AML-193 (cell line): ENCODE results near the gene ZDHHC22.

Experiments
- DNase-seq, 2 experiments: peaks; one replicate each; lab custom pipeline; 2025; lab: John Stamatoyannopoulos, UW

The ZDHHC22 gene

DNA sequence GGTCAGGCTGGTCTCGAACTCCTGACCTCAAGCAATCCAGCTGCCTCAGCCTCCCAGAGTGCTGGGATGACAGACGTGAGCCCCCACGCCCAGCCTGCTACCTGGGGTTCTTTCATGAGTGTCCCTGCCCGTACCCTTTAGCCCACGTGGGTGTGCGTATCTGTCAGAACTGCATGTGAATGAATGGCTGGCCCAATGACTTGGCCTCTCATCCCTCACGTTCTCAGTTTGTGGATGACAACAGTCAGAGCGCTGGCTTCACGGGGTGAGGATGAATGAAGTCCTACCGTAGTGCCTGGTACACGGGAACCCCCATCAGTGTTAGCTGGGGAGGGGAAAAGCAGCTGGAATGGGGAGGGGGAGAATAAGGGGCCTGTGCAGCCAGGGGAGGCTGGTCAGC is 16.1 kb upstream of the ZDHHC22 start:
- DNase-seq, result no peak

DNA sequence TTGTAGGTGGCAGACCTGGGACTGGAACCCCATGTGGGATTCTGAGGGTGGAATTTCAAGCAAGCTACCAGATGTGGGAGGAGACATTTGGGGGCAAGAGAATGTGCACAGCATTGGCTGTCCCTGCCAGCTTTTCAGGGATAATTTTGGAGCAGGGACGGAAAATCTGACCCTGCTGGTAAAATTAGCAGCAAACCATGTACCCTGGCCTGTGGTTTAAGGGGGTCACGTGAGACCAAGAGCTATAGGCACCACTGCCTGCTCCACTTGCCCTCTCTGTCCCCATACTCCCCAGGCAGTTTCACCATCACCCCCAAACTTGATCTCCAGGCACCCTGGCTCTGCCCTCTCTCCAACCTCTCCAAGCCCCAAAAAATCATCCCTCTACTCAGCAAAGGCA is 13.5 kb upstream of the ZDHHC22 start:
- no peak for DNase-seq

DNA sequence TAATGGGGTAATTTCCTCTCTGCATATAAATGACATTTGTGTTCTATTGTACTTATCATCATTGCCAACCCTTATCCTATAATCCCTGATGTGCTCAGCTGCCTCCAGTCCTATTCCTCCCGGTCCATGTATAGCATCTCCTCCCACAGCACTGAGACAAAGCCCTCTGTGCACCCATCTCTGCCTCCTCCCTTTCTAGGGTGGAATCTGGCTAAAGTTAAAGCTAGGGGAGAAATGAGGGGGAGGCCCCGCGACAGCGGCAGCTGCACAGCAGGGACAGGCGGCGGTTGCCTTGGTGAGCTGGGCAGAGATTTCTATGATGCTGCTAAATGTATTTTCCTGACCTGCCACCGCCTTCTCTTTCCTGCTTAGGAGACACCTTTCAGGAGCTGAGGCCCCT is 12.8 kb upstream of the ZDHHC22 start:
- no peak for DNase-seq

DNA sequence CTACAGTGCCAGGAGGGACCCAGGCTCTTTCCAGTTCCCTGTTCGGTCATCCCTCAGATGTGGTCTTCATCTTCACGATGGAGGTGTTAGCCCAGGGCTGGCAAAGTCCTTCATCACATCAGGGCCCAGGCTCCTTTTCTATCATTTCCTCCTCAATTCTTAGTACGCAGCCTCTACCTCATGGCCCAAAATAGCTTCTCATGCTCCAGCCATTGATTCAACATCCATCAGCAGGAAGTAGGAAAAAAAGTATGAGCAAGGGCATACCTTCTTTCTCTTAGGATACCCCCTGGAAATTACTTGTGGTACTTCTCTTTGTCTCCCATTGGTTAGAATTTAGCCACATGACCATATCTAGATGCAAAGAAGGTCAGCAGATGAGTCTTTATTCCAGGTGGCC is 12.2 kb upstream of the ZDHHC22 start:
- DNase-seq, result no peak

DNA sequence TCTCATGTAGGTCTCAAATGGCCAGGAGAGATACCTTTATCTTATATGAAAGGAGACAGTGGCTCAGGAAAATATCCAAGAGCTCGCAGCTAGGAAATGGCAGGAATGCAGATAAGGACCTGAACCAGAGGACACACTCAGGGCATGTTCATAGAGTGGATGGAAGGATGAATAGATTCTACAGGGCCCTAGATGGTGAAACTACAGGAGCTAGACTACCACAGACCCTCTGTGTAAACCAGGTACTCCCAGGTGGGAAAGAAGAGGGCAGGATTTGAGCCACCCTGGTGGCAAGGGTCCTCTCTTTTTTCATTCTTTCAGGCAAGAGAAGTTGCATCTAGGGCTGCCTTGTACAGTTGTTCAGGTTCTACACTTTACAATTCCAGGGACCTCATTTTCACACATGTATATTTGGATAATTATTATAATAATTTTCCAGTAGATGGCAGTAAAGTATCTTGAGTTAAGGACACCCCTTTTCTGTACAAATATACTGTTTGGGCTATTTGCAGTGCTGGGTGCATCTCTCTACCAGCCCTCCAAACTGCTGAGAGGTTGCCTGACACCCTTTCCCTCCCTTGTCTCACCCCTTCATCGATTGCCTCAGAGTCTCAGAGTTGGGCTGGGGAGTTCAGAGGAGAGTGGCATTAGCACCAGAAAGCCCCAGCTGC is 10.5 kb upstream of the ZDHHC22 start:
- DNase-seq, result peak; percentile 53 to 75

DNA sequence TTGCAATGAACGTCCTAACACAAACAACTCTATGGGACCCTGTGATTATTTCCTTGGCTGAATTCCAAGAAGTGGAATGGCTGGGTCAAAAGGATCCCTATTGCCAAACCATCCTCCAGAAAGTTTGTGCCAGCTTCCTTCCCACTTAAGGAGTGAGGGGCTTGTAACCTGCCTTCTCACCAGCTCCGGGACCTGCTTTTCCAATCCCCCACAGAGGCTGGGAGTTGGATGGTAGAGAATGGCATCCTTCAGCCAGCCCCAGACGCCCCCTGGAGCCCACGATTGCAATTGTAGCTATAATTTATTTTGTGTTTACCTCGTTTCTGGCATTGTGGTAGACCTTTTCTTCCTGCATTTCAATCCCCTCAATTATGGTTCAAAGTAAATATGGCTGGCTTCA is 9.7 kb upstream of the ZDHHC22 start:
- DNase-seq, result no peak

DNA sequence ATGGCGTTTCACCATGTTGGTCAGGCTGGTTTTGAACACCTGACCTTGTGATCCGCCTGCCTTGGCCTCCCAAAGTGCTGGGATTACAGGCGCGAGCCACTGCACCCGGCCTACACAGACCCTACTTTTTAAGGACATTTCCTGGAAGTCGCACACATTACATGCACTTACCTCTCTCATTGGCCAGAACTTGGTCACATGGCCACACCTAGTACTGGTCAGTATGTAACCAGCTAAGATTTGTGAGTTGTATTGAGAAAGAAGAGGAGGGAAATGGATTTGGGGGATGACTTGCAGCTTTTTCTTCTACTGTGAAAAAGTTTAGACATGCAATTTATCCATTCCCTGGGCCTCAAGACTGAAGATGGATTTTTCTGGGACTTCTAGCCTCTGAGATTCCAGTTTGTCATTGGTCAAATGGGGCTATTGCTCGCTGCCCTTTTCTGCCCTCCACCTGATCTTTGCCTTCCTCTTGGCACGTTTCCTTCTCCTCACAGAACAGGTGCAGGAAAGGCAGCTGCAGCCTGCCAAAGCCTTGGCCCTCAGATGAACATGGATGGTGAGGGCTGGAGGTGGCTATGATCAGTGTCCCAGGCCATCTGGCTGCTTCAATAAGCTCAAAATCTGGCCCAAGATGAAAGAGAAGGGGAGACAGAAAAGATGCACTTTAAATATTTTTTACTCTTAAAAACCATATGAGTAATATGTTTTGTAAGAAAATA is 7.1 kb upstream of the ZDHHC22 start:
- no peak for DNase-seq

DNA sequence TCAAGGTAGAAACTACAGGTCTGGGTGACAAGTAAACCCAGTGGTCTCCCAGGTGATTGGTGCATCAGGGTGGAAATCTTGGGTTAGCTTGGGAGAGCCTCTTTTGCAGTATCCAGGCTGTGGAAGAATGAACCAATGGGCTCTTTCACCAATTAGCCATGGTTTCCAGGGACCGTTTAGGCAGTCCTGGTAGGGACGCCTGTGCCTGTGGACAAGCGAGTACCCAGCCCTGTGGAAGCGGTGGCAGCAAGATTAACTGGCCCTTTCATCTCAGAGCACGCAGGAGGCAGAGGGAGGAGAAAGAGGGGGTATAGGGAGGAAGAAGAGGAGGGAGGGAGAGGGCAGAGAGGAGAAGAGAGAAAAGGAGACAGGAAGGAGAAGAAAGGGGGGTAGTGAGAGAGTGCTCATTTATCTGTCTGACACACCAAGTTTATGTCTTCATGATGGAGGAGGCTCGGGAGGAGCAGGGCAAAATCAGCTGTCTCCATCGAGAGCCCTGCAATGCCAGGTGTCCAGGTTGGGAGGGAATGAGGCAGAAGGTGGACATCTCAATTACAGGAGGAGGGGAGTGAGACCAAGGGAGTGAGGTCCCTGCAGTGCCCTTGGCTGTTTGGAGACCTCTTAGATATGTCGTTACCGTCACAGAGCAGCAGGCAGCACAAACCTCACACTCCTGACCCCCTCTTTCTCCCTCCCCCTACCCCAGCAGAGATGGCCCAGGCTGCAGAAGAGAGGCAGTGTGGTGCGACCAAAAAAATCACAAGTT is 4.6 kb upstream of the ZDHHC22 start:
- DNase-seq, result no peak

DNA sequence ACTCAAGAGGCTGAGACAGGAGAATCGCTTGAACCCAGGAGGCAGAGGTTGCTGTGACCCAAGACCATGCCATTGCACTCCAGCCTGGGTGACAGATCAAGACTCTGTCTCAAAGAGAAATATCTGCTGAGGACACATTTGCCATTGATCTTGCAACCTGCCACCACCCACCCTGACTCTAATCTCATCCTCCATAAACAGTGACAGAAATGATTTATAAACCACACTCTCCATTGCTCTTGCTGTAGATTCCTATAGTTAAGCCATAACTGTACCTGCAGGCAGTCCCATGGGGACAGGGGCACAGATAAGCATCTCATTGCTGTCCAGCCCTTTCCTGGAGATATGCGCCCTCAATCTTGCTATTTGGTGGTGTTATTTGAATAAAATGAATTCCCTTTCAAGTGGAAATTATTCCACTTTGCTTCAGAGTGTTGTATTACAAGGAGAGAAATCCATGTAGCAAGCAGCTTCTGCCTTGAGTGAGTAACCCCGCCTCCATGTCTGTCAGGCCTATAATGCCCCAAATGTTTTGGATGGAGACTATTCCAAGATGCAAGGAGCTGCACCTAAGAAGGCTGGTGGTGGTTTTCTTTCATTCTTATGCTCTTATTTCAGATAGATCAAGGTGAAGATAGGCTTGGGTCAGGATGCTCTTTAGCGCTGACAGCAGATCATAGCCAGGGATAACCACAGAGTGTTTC is 3.0 kb upstream of the ZDHHC22 start:
- no peak for DNase-seq

DNA sequence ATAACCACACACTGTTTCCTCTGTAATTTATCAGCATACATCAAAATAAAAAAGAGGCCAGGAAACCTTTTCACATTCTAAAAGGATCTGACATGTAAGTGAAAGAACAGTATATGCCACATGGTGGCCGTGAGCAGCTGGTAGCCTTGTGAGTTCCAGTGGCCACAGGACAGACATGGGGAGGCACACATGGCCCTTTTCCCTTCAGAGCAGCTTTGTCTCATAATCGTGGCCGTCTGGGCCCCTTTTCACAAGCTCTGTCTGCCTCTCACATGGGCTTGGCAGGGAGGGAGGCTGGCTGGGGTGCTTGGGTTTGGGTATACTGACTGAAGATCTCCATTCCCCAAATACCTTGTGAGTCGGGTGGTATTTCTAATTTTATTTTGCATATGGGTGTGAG is 1.5 kb upstream of the ZDHHC22 start:
- no peak for DNase-seq

DNA sequence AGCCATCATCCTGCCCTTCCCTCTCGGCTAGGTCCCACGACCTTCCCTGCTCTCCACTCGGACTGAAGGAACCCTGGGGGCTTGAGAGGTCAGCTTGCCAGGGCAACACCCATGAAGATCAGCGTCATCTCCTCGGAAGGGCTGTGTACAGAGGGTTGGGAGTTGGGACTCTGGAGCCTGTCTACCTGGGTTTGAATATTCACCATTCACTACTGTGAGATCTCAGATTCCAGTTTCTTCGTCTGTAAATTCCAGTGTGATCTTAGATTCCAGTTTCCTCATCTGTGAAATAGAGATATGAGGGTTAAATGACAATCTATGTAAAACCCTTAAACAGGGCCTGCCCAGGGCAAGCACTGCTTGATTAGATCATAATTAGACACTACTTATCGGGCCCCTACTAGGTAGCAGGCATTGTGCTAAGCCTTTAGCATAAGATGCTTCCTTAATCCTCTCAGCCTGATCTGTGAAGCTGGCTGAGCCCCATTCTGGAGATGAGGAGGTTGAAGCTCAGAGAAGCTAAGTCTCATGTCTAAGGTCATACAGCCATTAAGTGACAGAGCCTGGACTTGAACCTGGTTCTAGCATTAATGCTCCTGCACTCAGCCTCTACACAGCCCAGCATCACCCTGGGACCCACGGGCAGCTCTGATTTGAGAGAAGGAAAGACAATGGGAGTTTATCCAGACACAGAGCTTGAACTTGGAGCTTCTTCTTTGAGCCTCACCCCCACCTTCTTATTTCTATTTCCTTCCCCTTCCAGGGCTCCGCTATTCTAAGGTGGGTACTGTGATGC is 612 bp upstream of the ZDHHC22 start:
- DNase-seq, result no peak

DNA sequence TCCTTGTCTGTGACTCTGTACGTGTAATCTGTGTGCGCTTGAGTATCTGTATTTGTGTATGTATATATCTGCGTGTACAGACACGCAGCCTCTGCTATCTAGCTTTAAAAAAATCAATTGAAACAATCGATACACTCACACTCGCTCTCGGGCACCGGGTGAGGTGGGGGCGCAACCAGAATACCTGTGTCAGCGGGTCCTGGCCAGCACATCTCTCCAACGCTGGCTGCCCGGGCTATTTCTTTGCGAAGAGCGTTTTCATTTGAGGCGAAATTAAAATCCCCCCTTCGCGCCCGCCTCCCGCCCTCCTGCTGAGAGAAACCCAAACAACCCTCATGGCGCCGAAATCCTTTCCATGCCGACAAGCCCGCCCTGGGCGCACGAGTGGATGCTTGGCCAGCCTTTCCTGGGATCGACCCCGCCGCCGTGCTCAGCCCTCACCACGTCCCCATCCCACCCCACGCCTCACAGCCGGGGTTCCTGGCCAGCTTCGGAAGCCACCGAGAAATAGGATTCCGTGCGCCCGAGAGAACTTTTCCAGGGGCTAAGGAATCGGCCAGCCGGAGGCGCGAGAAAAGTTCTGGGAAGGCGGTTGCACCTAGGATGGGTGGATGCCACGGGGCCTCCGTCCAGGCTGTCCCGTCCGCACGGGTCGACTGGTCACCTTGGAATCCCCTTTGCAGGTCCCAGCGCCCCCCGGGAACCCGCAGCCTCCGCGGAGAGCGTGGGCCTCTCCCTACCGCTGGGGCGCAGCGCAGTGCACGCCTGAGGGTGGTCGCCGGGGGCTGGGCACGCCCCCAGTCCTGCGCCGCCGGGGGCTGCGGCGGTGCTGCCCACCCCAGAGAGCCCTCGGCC is 1.0 kb downstream of the ZDHHC22 start:
- no peak for DNase-seq

DNA sequence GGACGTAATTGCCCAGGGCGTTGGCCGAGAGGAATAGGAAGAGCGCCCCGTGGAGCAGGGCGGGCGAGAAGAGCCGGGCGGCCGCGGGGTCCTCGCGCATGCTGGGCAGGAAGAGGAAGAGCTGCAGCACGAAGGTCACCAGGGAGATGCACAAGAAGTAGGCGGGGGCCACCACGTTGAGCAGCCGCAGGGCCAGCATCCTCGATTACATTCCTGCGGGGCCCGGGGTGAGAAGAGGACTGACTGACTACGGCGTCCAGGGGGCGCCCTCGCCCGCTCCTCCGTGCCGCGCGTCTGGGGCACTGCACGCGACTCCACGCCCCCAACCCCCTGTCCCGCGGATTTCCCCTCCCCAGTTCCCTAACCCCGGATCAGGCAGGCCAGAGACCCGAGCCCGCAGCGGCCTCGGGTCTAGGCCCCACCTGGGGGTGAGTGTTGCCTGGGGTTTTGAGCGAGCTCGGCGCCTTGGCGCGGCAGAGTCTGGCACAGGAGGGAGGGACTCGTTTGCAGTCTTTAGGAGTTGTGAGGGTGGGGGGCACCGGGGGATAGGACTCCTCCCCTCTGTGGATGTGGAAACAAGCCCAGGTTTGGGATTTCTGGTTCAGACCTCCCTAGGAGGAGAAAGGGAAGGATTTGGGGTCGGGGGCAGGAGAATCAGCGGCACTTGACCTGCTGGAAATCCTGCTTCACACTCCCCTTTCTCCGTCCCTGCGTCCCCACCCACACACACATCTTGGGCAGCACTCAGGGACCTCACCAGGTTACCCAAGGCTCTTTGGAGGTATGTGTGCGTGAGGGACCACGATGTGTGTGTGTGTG is 1.8 kb downstream of the ZDHHC22 start:
- DNase-seq, result no peak

DNA sequence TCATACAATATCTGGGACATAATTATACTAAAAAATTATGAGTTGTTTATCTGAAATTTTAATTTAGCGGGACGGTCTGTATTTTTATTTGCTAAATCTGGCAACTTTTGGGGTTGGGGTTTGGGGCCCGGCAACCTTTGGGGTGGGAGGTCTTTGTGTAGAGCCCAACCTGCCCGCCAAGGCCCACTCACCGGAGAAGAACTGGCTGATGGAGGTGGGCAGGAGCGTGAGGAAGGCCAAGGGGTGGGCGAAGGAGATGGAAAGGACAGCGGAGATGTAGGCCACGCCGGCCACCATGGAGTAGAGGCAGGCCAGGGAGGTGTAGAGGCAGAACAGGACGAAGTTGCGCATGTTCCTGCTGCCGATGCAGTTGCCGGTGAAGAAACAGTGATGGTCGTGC is 2.6 kb downstream of the ZDHHC22 start:
- DNase-seq, result no peak

DNA sequence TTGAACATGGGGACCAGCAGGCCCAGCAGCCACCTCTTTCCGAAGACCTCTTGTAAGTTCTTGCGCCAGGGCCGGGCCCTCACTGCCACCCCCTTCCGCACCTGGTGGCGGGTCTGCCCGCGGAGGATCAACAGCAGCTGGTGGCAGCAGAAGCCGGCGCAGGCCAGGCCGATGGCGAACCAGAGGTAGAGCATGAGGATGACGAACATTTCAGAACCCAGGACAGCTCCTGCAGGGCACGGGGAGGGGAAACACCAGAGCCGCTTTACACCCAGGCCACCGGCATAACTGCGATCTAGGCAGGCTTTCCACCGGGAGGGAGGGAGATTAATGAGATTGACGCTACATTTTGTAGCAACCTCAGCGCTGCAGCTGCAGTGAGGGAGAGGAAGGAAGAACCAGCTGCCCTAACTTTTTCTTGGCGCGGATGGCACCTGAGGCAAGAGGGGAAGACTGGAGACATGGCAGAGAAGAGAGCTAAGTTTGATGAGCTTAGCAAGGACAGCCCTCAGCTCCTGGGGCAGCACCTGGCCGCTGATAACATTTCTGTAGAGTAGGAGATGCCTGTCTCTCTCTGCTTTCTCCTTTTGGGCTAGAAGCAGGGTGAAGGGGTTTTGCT is 7.8 kb downstream of the ZDHHC22 start:
- DNase-seq, result peak; percentile 21 to 25

DNA sequence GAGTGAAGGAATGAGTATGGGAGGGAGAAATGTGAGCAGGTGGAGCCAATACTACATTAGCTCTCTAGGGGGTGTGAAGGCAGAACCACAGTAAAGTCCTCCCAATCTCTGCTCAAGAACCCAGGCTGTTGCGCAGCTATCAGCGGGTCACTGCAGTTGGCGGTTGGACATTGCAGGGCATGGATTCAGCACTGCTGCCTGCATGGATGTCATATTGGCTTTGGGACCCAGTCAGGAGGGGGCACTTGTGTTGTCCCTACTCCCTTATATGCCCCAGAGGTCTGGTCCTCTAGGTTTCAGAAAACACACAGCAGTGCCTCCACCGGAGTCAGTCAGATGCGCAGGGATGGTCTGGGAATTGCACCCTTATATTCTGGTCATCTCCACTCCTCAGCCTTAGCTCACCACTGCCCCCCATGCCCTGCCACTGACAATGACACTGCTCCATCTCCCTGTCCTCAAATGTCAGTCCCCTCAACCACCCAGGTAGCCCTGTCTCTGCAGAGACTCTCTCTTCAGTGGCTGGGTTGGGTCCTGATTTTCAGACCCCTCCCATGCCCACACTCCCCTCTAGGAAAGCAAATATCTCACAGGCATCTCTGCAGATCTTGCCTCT is 9.6 kb downstream of the ZDHHC22 start:
- DNase-seq, result no peak

DNA sequence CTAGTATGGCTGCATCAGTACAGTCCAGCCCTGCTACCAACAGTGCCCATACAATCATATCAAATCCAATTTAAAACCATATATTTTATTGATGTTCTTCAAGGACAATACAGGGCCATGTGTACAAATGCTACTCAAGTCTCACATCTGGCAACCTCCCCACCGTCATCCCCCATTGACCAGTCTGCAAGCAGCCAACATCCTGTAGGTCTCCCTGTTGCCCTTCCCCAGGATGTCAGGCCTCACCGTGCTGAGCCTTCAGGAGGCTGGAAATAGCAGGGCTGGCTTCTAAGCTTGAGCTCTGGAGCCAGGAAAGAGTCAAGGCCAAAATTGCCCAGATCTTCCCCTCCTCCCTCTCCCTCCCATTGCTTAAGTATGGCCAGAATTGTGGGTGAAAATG is 10.4 kb downstream of the ZDHHC22 start:
- DNase-seq, result no peak

DNA sequence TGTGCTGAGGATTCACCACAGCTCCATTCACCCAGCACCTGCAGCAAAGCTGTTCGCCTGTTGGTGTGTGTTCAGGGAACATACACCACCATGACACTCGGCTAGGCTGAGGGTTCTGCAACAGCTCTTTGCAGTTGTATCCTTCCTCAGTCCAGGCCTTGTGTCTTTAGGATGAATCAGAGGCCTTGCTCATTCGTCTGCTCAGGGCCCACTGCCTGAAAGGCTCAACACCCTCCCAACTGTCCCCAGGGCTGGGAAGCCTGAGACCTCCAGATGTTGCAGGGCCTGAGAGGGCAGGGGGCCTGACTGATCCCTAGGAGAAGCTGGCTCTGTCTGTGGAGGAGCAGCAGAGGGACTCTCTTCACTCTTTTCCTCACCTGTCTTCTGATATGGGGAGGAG is 11.2 kb downstream of the ZDHHC22 start:
- no peak for DNase-seq

DNA sequence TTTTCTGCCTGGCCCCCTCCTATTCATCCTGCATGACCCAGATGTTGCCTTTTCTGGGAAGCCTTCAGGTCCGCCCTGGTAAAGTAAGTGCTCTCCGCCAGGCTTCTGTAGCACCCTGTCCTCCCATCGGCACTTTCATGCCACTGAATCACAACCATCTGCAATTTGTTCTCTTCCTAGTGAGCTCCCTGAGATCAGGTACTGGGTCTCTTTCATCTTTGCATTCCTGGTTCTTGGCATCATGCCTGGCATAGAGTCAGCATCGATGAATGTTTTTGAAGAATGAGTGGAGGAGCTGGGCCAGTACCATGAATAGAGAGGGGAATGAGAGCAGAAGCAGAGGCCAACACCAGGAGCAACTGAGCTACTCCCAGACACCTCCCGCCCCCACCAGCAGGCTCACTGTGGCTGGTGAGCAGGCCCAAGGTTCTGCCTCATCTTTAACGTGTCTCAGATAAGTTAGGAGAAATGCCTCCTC is 13.1 kb downstream of the ZDHHC22 start:
- no peak for DNase-seq
